ENCODE data around the gene TPPP3. TPM values are rescaled to one million over a fixed set of nuclear protein-coding genes. Genes with fewer than 3 reads are reported as not detected.

TPPP3 gene
- total RNA-seq, 2 donors from 2014 or later, result 0.64 to 0.73 TPM

- Histone ChIP-seq H3K27me3 (ENCODE audit: control insufficient read depth, insufficient read depth, low read length, poor library complexity, severe bottlenecking) (peaks cover 44% of the 10 kb centered on the region), H3K4me1 (ENCODE audit: control insufficient read depth, insufficient read depth, low read length) (peaks cover 13% of the 10 kb centered on the region), H3K4me3 (ENCODE audit: low read length) (no peak overlapping the region), H3K27ac (ENCODE audit: low read depth, low read length) (no peak overlapping the region), H3K36me3 (ENCODE audit: control insufficient read depth, insufficient read depth, low read length) (no peaks in the 10 kb centered on the region), H3K9ac (ENCODE audit: extremely low read depth, low read length, poor library complexity, severe bottlenecking) (no peak overlapping the region), H3K9me3 (ENCODE audit: control insufficient read depth, low read length) (no peaks in the 10 kb centered on the region)
- no peak for TF ChIP-seq CTCF (conservative IDR thresholded peaks at IDR 0.05)
- no peaks in the 10 kb centered on the region for H3K36me3 Mint-ChIP-seq (ENCODE audit: low read depth)
- peaks cover 74% of the 10 kb centered on the region for H3K27me3 Mint-ChIP-seq (ENCODE audit: insufficient read depth)
- H3K4me3 Mint-ChIP-seq, result no peak overlapping the region
- 87 to 88% methylated on average over 1 to 10 of the region's 10 CpGs for WGBS, 2 experiments (ENCODE audit: insufficient coverage in 1 of 2, insufficient read length in 1 of 2)
- DNase-seq, result no peak
- no peaks in the 10 kb centered on the region for H3K9me3 Mint-ChIP-seq
- H3K27ac Mint-ChIP-seq, result no peak overlapping the region
- peaks cover 3% of the 10 kb centered on the region for H3K4me1 Mint-ChIP-seq
These were observed 1.8 kb upstream of the TPPP3 start for GRCh38 chr16:67395105-67395457.

- TF ChIP-seq CTCF (conservative IDR thresholded peaks at IDR 0.05), result no peak
- H3K36me3 Mint-ChIP-seq (ENCODE audit: low read depth), result no peaks in the 10 kb centered on the region
- peaks cover 11% of the 10 kb centered on the region for H3K4me1 ChIP-seq (ENCODE audit: control insufficient read depth, insufficient read depth, low read length)
- peak overlapping the region; percentile 34 for H3K4me3 Mint-ChIP-seq
- no peaks in the 10 kb centered on the region for H3K9me3 Mint-ChIP-seq
- peaks cover 44% of the 10 kb centered on the region for H3K27me3 ChIP-seq (ENCODE audit: control insufficient read depth, insufficient read depth, low read length, poor library complexity, severe bottlenecking)
- 20 to 28% methylated on average over 48 to 88 of the region's 88 CpGs for whole genome bisulfite sequencing, 2 experiments (ENCODE audit: insufficient coverage in 1 of 2, insufficient read length in 1 of 2)
- H3K9me3 ChIP-seq (ENCODE audit: control insufficient read depth, low read length), result no peaks in the 10 kb centered on the region
- peaks cover 79% of the 10 kb centered on the region for H3K27me3 Mint-ChIP-seq (ENCODE audit: insufficient read depth)
- H3K9ac ChIP-seq (ENCODE audit: extremely low read depth, low read length, poor library complexity, severe bottlenecking), result no peak overlapping the region
- H3K27ac Mint-ChIP-seq, result no peak overlapping the region
- no peak overlapping the region for H3K4me3 ChIP-seq (ENCODE audit: low read length)
- H3K4me1 Mint-ChIP-seq, result peaks cover 3% of the 10 kb centered on the region
- no peak overlapping the region for H3K27ac ChIP-seq (ENCODE audit: low read depth, low read length)
- DNase-seq, result peak; percentile 71
- no peaks in the 10 kb centered on the region for H3K36me3 ChIP-seq (ENCODE audit: control insufficient read depth, insufficient read depth, low read length)
These were observed 1.1 kb upstream of the TPPP3 start for GRCh38 chr16:67394155-67395104.

- Histone ChIP-seq H3K9me3 (ENCODE audit: control insufficient read depth, low read length) (no peaks in the 10 kb centered on the region), H3K27me3 (ENCODE audit: control insufficient read depth, insufficient read depth, low read length, poor library complexity, severe bottlenecking) (peaks cover 44% of the 10 kb centered on the region), H3K9ac (ENCODE audit: extremely low read depth, low read length, poor library complexity, severe bottlenecking) (peak overlapping the region; percentile 20), H3K4me3 (ENCODE audit: low read length) (no peak overlapping the region), H3K4me1 (ENCODE audit: control insufficient read depth, insufficient read depth, low read length) (peaks cover 11% of the 10 kb centered on the region), H3K27ac (ENCODE audit: low read depth, low read length) (no peak overlapping the region), H3K36me3 (ENCODE audit: control insufficient read depth, insufficient read depth, low read length) (no peaks in the 10 kb centered on the region)
- TF ChIP-seq CTCF (conservative IDR thresholded peaks at IDR 0.05), result no peak
- Mint-ChIP-seq H3K4me3 (peak overlapping the region; percentile 34), H3K36me3 (ENCODE audit: low read depth) (no peaks in the 10 kb centered on the region), H3K4me1 (peaks cover 3% of the 10 kb centered on the region), H3K27me3 (ENCODE audit: insufficient read depth) (peaks cover 75% of the 10 kb centered on the region), H3K9me3 (no peaks in the 10 kb centered on the region), H3K27ac (no peak overlapping the region)
- DNase-seq, result no peak
- WGBS, 2 experiments (ENCODE audit: insufficient coverage in 1 of 2, insufficient read length in 1 of 2), result 11 to 14% methylated on average over 13 to 20 of the region's 20 CpGs
These were observed 473 bp upstream of the TPPP3 start for GRCh38 chr16:67393788-67394154.

Measured in endodermal cell (in vitro differentiated cells).